Stimulated activated memory B cell treated with anti-CD40 and anti-IgM and Interleukin-4, amounts not matched to agents 10 μg/mL and 1 μg/mL and 100 μg/mL, for 72 hours (primary cell): ENCODE measurements around the gene ZBTB8B.
A peak's percentile ranks its signal among the peaks of the same experiment; 100 is the strongest.
"Not testable (repeated sequence)": the region's sequence is repeated elsewhere in the genome, so short reads cannot be mapped to it uniquely, and the experiment has no call there.

ENCODE experiments used
- ATAC-seq: fragments of 150-1000 bp; cut with Tn5 transposase; 2 replicates; pipeline ENCODE4 v1.10.0; 2021
- H3K27ac Mint-ChIP-seq: one replicate; pipeline ENCODE4 v1.8.0; 2022; ENCODE audit warnings: mild to moderate bottlenecking, mixed read lengths
- H3K27me3 Mint-ChIP-seq: one replicate; pipeline ENCODE4 v1.8.0; 2022; ENCODE audit warnings: mixed read lengths
- H3K36me3 Mint-ChIP-seq: one replicate; pipeline ENCODE4 v1.8.0; 2022; ENCODE audit warnings: mixed read lengths
- H3K4me1 Mint-ChIP-seq: one replicate; pipeline ENCODE4 v1.8.0; 2022; ENCODE audit warnings: mixed read lengths
- H3K4me3 Mint-ChIP-seq: one replicate; pipeline ENCODE4 v1.8.0; 2022; ENCODE audit warnings: mild to moderate bottlenecking, moderate library complexity, mixed read lengths
- H3K9me3 Mint-ChIP-seq: one replicate; pipeline ENCODE4 v1.8.0; 2022; ENCODE audit warnings: mixed read lengths

Gene ZBTB8B

DNA sequence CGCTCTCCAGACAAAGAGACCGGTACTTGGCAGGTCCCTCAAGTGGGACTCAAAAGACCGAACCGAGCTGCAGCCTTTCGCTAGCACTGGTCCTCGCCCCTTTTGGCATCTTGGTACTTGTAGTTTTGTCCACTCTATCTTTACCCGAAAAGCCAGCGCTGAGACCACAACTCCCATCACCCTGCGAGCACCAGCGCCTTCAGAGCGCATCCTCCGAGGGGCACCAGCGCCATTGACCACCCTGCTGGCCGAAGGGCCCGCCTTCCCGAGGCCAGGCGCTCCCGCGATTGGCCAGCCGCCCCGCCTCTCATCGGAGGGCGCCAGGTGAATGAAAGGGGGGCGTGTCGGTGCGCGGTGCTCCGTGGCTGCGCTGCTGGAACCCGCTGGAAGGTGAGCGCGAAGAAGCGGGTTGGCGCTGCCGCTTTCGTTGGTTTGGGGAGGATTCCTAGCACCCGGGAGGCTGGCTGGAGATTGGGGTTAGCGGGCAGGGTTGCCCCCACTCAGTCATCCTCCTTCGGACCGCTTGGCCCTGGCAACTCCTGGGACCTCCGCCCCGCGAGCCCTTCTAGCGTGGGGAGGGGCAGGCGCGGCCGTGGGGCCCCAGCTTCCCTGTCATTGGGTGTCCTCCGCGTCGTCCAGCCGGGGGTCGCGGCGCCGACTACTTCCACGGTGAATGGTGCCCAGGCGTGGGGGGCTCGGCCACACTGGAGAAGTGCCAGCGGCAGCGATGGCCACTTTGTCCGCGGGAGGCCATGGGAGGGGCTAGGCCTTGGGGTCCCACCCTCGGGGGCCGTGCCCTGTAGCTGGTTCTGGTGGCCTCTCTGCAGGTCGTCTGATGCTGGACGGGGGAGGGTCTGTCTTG lies at the start of gene ZBTB8B:
Gene ZBTB8B, plus strand, starts transcription at position 357 of the 862 bp plus-strand sequence. CDS start 5,553 bp downstream, outside the sequence.
- Mint-ChIP-seq H3K9me3 (no peaks in the 10 kb centered on the region), H3K36me3 (no peaks in the 10 kb centered on the region), H3K4me1 (peaks cover 18% of the 10 kb centered on the region), H3K27ac (no peak within 1 kb of the TSS), H3K27me3 (peaks cover 51% of the 10 kb centered on the region), H3K4me3 (peak within 1 kb of the TSS; percentile 67)
- no peak for ATAC-seq

GRCh38 chr1:32421775-32422174 lies 43.1 kb upstream of the ZBTB8B start:
- peaks cover 39% of the 10 kb centered on the region for H3K27me3 Mint-ChIP-seq
- ATAC-seq = no peak
- peaks cover 6% of the 10 kb centered on the region for H3K4me1 Mint-ChIP-seq
- no peaks in the 10 kb centered on the region for H3K36me3 Mint-ChIP-seq
- no peak overlapping the region for H3K4me3 Mint-ChIP-seq
- H3K9me3 Mint-ChIP-seq = no peaks in the 10 kb centered on the region
- no peak overlapping the region for H3K27ac Mint-ChIP-seq

GRCh38 chr1:32426489-32427255 lies 38.2 kb upstream of the ZBTB8B start:
- Mint-ChIP-seq H3K27ac (no peak overlapping the region), H3K36me3 (no peaks in the 10 kb centered on the region), H3K4me3 (peak overlapping the region; percentile 36), H3K9me3 (no peaks in the 10 kb centered on the region), H3K4me1 (peaks cover 13% of the 10 kb centered on the region), H3K27me3 (peaks cover 29% of the 10 kb centered on the region)
- ATAC-seq = no peak

DNA sequence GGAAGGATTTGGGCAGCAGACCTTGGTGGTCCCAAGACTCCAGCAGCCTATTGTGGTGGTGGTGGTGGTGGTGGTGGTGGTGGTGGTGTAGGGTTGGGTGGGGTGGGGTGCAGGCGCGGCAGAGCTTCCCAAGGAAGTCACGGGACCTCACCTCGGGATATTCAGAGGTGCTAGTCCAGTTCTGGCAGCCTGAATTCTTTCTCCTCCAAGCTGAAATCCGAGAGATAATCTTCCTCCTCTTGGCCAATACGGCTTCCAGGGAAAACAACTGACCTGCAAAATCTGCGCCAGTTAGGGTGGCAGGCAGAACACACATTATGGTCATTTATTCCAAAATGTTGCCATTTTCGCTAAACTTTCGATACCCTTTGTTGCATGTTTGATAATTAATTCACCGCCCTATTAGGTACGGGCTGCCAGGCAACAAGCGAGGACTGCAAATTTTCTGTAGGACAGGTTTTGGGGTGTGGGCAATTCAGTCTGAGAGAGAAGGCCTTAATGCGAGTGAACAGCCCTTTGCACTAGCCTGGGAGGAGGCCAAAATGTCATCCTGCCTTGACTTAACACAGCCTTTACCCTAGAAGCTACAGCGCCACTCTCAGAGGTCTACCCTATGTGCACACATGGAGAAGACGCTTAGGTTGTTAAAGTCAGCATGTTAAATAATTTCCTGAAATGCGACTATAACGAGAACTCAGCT lies 37.5 kb upstream of the ZBTB8B start:
- peaks cover 29% of the 10 kb centered on the region for H3K27me3 Mint-ChIP-seq
- H3K4me3 Mint-ChIP-seq = no peak overlapping the region
- H3K9me3 Mint-ChIP-seq = no peaks in the 10 kb centered on the region
- ATAC-seq = no peak
- H3K4me1 Mint-ChIP-seq = peaks cover 20% of the 10 kb centered on the region
- H3K27ac Mint-ChIP-seq = no peak overlapping the region
- no peaks in the 10 kb centered on the region for H3K36me3 Mint-ChIP-seq

GRCh38 chr1:32431736-32432400 lies 33.0 kb upstream of the ZBTB8B start:
- Mint-ChIP-seq H3K4me1 (peaks cover 28% of the 10 kb centered on the region), H3K4me3 (no peak overlapping the region), H3K27ac (peak overlapping the region; percentile 7), H3K27me3 (peaks cover 1% of the 10 kb centered on the region), H3K36me3 (no peaks in the 10 kb centered on the region), H3K9me3 (no peaks in the 10 kb centered on the region)
- ATAC-seq = peak; percentile 74

DNA sequence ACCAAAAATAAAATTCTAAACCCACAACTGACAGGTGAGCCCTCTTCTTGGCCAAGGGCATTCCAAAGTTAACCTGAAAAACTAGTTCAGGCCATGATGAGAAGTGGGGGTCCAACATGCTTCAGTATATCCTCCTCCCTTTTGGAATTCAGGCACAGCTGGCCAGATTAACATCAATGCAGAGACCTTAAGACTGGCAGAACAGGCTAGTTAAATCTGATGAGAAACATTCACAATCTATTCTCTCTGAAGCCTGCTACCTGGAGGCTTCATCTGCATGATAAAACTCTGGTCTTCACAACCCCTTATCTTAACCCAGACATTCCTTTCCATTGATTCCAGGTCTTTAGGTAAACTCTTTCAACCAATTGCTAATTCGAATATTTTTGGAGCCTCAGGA lies 26.7 kb upstream of the ZBTB8B start:
- Mint-ChIP-seq H3K4me3 (no peak overlapping the region), H3K36me3 (no peaks in the 10 kb centered on the region), H3K27ac (no peak overlapping the region), H3K9me3 (no peaks in the 10 kb centered on the region), H3K27me3 (peaks cover 22% of the 10 kb centered on the region), H3K4me1 (peaks cover 6% of the 10 kb centered on the region)
- ATAC-seq = no peak

GRCh38 chr1:32438777-32439176 lies 26.1 kb upstream of the ZBTB8B start:
- not testable (repeated sequence) for H3K4me3 Mint-ChIP-seq, H3K36me3 Mint-ChIP-seq, H3K4me1 Mint-ChIP-seq, ATAC-seq, H3K27ac Mint-ChIP-seq, H3K9me3 Mint-ChIP-seq
- H3K27me3 Mint-ChIP-seq = peaks cover 28% of the 10 kb centered on the region

DNA sequence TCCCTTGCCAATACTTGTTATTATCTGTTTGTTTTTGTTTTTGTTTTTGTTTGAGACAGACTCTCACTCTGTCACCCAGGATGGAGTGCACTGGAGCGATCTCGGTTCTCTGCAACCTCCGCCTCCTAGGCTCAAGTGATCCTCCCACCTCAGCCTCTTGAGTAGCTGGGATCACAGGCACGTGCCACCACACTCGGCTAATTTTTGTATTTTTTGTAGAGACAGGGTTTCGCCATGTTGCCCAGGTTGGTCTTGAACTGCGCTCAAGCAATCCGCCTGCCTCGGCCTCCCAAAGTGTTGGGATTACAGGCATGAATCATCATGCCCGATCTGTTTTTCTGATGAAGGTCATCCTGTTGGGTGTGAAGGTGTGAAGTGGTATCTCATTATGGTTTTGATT lies 23.4 kb upstream of the ZBTB8B start:
- not testable (repeated sequence) for H3K4me3 Mint-ChIP-seq, H3K4me1 Mint-ChIP-seq, H3K27ac Mint-ChIP-seq, H3K9me3 Mint-ChIP-seq, ATAC-seq, H3K36me3 Mint-ChIP-seq
- peaks cover 43% of the 10 kb centered on the region for H3K27me3 Mint-ChIP-seq

DNA sequence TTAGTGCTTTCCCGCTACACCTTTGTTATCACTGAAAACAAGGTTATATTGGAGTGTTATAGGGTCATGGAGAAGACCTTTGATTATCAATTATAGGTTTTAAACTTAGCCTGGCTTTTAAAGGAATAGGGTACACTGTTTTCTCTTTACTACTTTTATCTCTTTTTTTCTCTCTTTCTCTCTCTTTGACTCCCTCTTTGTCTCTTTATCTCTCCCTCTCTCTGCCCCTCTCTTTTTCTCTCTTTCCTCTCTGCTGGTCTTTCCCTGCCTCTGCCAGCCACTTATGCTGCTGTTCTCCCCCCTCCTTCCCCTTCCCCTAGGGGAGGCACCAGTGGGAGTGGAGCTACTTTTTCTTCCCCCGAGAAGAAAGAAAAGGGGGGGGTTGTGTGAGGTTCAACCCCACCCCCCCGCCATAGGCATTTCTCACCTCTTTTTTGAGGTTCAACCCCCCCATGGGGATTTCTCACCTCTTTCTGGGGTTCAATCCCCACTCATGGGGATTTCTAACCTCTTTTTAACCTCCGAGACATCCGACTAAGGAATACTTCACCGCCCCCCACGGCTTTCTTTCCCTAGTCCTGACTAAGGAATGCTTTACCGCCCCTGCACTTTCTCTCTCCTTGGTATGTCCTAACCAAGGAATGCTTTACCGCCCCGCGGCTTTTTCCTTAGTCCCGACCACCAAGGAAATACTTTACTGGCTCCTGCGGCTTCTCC lies 17.2 kb upstream of the ZBTB8B start:
- peaks cover 12% of the 10 kb centered on the region for H3K9me3 Mint-ChIP-seq
- peaks cover 6% of the 10 kb centered on the region for H3K36me3 Mint-ChIP-seq
- H3K27ac Mint-ChIP-seq = no peak overlapping the region
- no peaks in the 10 kb centered on the region for H3K4me1 Mint-ChIP-seq
- no peak overlapping the region for H3K4me3 Mint-ChIP-seq
- ATAC-seq = no peak
- H3K27me3 Mint-ChIP-seq = peaks cover 52% of the 10 kb centered on the region

DNA sequence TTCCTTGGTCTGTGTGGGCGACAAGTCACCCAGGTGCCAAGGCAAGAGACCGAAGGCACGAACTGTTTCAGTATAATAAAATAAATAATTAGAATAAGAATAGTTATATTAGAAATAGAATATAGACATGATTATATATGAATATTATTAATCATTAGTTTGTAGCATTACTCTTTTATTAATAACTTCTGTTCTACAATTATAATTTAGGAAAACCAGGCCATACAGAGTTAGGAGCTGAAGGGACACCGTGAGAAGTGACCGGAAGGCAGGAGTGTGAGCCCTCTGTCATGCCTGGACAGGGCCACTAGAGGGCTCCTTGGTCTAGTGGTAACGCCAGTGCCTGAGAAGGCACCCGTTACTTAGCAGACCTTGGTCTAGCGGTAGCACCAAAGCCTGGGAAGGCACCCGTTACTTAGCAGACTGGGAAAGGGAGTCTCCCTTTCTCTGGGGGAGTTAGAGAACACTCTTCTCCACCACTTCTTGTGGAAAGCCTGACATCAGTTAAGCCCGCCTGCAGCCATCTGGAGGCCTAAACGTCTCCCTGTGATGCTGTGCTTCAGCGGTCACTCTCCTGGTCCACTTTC lies 16.6 kb upstream of the ZBTB8B start:
- H3K27ac Mint-ChIP-seq, ATAC-seq, H3K4me3 Mint-ChIP-seq, H3K36me3 Mint-ChIP-seq, H3K4me1 Mint-ChIP-seq: not testable (repeated sequence)
- H3K9me3 Mint-ChIP-seq = peaks cover 12% of the 10 kb centered on the region
- peaks cover 48% of the 10 kb centered on the region for H3K27me3 Mint-ChIP-seq

DNA sequence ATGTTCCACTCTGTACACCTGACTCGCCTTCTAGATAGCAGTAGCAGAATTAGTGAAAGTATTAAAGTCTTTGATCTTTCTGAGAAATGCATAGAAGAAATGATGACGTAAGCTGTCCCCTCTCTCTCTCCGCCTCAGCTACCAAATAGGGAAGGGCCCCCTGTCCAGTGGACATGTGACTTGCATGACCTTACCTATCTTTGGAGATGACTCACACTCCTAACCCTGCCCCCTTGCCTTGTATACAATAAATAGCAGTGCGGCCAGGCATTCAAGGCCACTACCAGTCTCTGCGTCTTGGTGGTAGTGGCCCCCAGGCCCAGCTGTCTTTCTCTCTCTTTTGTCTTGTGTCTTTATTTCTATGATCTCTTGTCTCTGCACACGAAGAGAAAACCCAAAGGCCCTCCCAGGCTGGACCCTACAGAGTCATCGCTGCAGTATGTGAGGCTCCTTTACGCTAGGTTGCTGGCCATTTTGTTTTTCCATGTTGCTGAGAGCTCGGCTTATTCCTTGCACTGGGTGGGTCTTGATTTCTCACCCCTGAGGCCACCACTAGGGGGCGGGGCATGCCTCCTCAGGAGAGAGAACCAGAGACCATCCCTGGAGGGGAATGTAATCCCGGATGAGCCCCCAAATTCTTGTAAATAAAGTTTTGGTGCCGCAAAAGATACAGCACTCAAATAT lies 16.0 kb upstream of the ZBTB8B start:
- H3K4me3 Mint-ChIP-seq = no peak overlapping the region
- no peak overlapping the region for H3K27ac Mint-ChIP-seq
- peaks cover 12% of the 10 kb centered on the region for H3K9me3 Mint-ChIP-seq
- H3K27me3 Mint-ChIP-seq = peaks cover 41% of the 10 kb centered on the region
- H3K36me3 Mint-ChIP-seq = peaks cover 6% of the 10 kb centered on the region
- no peaks in the 10 kb centered on the region for H3K4me1 Mint-ChIP-seq
- no peak for ATAC-seq

DNA sequence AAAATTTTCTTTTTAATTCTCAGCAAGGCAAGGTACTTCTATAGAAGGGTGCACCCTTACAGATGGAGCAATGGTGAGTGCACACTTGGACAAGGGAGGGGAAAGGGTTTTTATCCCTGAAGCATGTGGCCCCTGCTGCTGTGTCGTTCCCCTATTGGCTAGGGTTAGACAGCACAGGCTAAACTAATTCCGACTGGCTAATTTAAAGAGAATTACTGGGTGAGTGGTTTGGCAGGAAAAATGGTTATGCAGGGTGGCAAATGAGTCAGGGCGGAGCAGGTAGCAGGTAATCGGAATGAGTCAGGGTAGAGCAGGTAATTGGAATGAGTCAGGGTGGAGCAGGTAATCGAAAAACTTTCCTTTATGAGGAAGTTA lies 15.4 kb upstream of the ZBTB8B start:
- Mint-ChIP-seq H3K9me3 (peaks cover 12% of the 10 kb centered on the region), H3K27me3 (peaks cover 36% of the 10 kb centered on the region)
- H3K4me3 Mint-ChIP-seq, ATAC-seq, H3K4me1 Mint-ChIP-seq, H3K36me3 Mint-ChIP-seq, H3K27ac Mint-ChIP-seq: not testable (repeated sequence)

DNA sequence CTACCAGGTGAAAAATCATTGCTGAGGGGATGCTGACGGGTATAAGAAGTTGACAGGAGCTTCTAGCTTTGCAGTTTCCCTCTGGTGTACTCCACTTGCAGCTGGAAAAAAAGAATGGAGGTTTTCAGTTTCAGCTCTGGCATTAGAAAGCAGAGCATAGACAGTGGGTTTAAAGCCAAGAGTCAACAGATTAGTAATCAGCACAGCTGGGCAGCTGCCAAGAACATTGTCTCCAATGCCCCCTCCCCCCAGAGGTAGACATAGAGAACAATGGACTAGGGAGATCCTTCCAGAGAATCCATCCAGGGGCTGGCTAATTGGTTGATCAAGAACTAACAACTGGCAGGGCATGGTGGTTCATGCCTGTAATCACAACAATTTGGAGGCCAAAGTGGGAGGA lies 10.1 kb upstream of the ZBTB8B start:
- no peak for ATAC-seq
- H3K27ac Mint-ChIP-seq = no peak overlapping the region
- H3K4me3 Mint-ChIP-seq = no peak overlapping the region
- H3K27me3 Mint-ChIP-seq = peaks cover 10% of the 10 kb centered on the region
- peaks cover under 1% of the 10 kb centered on the region for H3K36me3 Mint-ChIP-seq
- H3K9me3 Mint-ChIP-seq = peaks cover 13% of the 10 kb centered on the region
- H3K4me1 Mint-ChIP-seq = no peaks in the 10 kb centered on the region

GRCh38 chr1:32455958-32456357 lies 8.9 kb upstream of the ZBTB8B start:
- no peak overlapping the region for H3K4me3 Mint-ChIP-seq

More at GRCh38 chr1:32455958-32456357, 8.9 kb upstream of the ZBTB8B start:
- Mint-ChIP-seq H3K27ac (no peak overlapping the region), H3K9me3 (peaks cover 10% of the 10 kb centered on the region), H3K27me3 (peaks cover 8% of the 10 kb centered on the region), H3K36me3 (no peaks in the 10 kb centered on the region), H3K4me1 (no peaks in the 10 kb centered on the region)
- no peak for ATAC-seq
